H1 (cell line): Measurements from ENCODE around the gene SCAMP3. TPM values are rescaled to one million over a fixed set of nuclear protein-coding genes. Genes with fewer than 3 reads are reported as not detected.

Experiments used
- CHD2 ChIP-seq: IDR thresholded peaks from 2 replicates; pipeline ENCODE4 v1.6.1; 2012; ENCODE audit warnings: low read length, improper control_type of control experiment
- CHD7 ChIP-seq: fragments of 300-600 bp; sonication (generic); IDR thresholded peaks from 2 replicates; pipeline ENCODE4 v1.7.1; 2012; ENCODE audit warnings: low read length, moderate library complexity, mild to moderate bottlenecking, inconsistent platforms; ENCODE audit not compliant: insufficient replicate concordance
- CTBP2 ChIP-seq: IDR thresholded peaks from 2 replicates; pipeline ENCODE4 v1.7.0; 2011; ENCODE audit warnings: borderline replicate concordance, mild to moderate bottlenecking, moderate library complexity, mixed read lengths, low read length; ENCODE audit not compliant: insufficient read depth, insufficient read length
- KDM4A ChIP-seq: IDR thresholded peaks from one replicate; pipeline ENCODE4 v1.7.1; 2012; ENCODE audit warnings: low read depth, mild to moderate bottlenecking, moderate library complexity, low read length, inconsistent platforms; ENCODE audit not compliant: severe bottlenecking
- MAFK ChIP-seq: IDR thresholded peaks from 2 replicates; pipeline ENCODE4 v1.6.1; 2012; ENCODE audit warnings: low read depth, mild to moderate bottlenecking, improper control_type of control experiment, low read length
- MAX ChIP-seq: IDR thresholded peaks from 2 replicates; pipeline ENCODE4 v1.6.1; 2012; ENCODE audit warnings: inconsistent platforms
- RBBP5 ChIP-seq: IDR thresholded peaks from 2 replicates; pipeline ENCODE4 v1.7.1; 2012; ENCODE audit warnings: low read depth, mild to moderate bottlenecking, inconsistent platforms, low read length, moderate library complexity, borderline replicate concordance
- SIN3A ChIP-seq, 2 experiments: IDR thresholded peaks in 1 of 2; conservative IDR thresholded peaks in 1 of 2; 2 replicates each; pipeline ENCODE4 v1.6.1; 2011 to 2012; ENCODE audit warnings: low read length in 2 of 2, improper control_type of control experiment in 1 of 2, low read depth in 1 of 2, mild to moderate bottlenecking in 1 of 2
- SP4 ChIP-seq: IDR thresholded peaks from 2 replicates; pipeline ENCODE4 v1.6.1; 2012; ENCODE audit warnings: low read length, inconsistent platforms
- TAF1 ChIP-seq: IDR thresholded peaks from 2 replicates; pipeline ENCODE4 v1.6.1; 2011; ENCODE audit warnings: mild to moderate bottlenecking, low read depth, low read length
- polyA plus RNA-seq, 7 experiments: library from polyadenylated mRNA; depleted of rRNA in 3 of 7; stranded (reverse) in 5 of 7; unstranded in 2 of 7; fragments of >200 nt in 5 of 7; fragments of 200-250 nt in 2 of 7; gene quantifications; 1 replicate in 5 of 7; 2 replicates in 1 of 7; 4 replicates in 1 of 7; pipeline versions ENCODE4 v1.2.1 to v1.2.3, GENCODE V29; 2011 to 2013; ENCODE audit warnings: missing spikeins in 2 of 7, mixed read lengths in 2 of 7
- total RNA-seq: library from RNA; stranded (reverse); fragmentation: NEBNext Ultra II Directional; extraction: Animal tissue kit (Norgen Biotek cat#: 25700); gene quantifications from 2 replicates; pipeline ENCODE4 v1.2.1, GENCODE V29; 2021

Gene SCAMP3
- total and polyA plus RNA-seq, 2 of the 8 experiments (the other 6 are each of a cell fraction or from before 2014, with no cell fraction given): 48.9 to 143 TPM

- TF ChIP-seq CHD7: peak; percentile 44
- no peak for TF ChIP-seq MAFK
- TF ChIP-seq TAF1: 0 out of 2 replicates have a peak, but pooled peaks have one; percentile 7
- TF ChIP-seq RBBP5: 0 out of 2 replicates have a peak, but pooled peaks have one; percentile 28
- TF ChIP-seq SP4: 0 out of 2 replicates have a peak, but pooled peaks have one; percentile 3
- no peak for TF ChIP-seq KDM4A
- 0 out of 2 replicates have a peak, but pooled peaks have one; percentile 67 for TF ChIP-seq CHD2
- TF ChIP-seq CTBP2: peak; percentile 62
- TF ChIP-seq SIN3A (conservative IDR thresholded peaks at IDR 0.05 in 1 of 2, IDR thresholded peaks at IDR 0.05 in 1 of 2; ENCODE audit: low read depth in 1 of 2, low read length in 2 of 2): peak in 1 of 2 experiments; percentile 73; a peak in 1 of 4 replicates
- TF ChIP-seq MAX: peak; percentile 85
Measured at GRCh38 chr1:155226910-155227260, 35.3 kb downstream of the SCAMP3 start (continued).
